Fibroblast of the aortic adventitia (primary cell): ENCODE data around the gene BMX. TPM values are rescaled to one million over a fixed set of nuclear protein-coding genes. Genes with fewer than 3 reads are reported as not detected.

ENCODE experiments used
- DNase-seq: peaks from one replicate; pipeline ENCODE4 v3.0.0-alpha.2; 2010; ENCODE audit warnings: low read depth
- H3K4me3 ChIP-seq: 2 replicates; pipeline ENCODE4 v1.5.1; 2011; ENCODE audit warnings: low read depth, mild to moderate bottlenecking, control low read depth, low read length, moderate library complexity
- CTCF ChIP-seq: IDR thresholded peaks from 2 replicates; pipeline ENCODE4 v1.5.1; 2011; ENCODE audit warnings: mild to moderate bottlenecking, low read length, control low read depth, inconsistent platforms; ENCODE audit not compliant: insufficient read depth
- total RNA-seq: library from RNA; depleted of rRNA; stranded (reverse); fragments of >200 nt; gene quantifications from 2 replicates; pipeline ENCODE4 v1.2.3, GENCODE V29; 2012; ENCODE audit warnings: low replicate concordance

The BMX gene
- total RNA-seq, 1 donor, result 0.18 TPM

GRCh38 chrX:15563056-15563455 is 62.4 kb downstream of the BMX start:
- TF ChIP-seq CTCF, result no peak
- DNase-seq, result no peak
- H3K4me3 ChIP-seq, result no peak overlapping the region

GRCh38 chrX:15564981-15565579 is 64.5 kb downstream of the BMX start:
- TF ChIP-seq CTCF, result peak; percentile 75
- no peak overlapping the region for H3K4me3 ChIP-seq
- DNase-seq, result peak; percentile 84

DNA sequence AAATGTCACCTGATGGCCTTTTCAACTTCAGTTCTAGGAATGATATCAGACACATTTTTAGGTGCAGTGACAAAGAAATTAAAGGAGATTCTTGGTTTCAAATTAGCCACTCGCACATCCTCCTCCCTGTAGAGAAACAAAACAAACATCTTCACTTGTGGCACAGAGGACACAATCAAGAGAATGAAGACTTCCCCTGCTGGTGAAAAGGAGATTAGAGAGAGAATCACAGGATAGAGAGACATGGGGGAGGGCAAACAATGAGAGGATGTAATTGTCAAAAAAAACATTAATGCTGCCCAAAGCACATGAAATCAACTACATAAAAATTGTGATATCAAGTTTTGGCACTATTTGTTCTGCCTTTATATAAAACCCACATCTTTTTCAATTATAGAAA is 65.6 kb downstream of the BMX start:
- TF ChIP-seq CTCF, result peak; percentile 29
- no peak for DNase-seq
- no peak overlapping the region for H3K4me3 ChIP-seq

GRCh38 chrX:15567267-15567666 is 66.7 kb downstream of the BMX start:
- no peak overlapping the region for H3K4me3 ChIP-seq
- no peak for TF ChIP-seq CTCF

DNA sequence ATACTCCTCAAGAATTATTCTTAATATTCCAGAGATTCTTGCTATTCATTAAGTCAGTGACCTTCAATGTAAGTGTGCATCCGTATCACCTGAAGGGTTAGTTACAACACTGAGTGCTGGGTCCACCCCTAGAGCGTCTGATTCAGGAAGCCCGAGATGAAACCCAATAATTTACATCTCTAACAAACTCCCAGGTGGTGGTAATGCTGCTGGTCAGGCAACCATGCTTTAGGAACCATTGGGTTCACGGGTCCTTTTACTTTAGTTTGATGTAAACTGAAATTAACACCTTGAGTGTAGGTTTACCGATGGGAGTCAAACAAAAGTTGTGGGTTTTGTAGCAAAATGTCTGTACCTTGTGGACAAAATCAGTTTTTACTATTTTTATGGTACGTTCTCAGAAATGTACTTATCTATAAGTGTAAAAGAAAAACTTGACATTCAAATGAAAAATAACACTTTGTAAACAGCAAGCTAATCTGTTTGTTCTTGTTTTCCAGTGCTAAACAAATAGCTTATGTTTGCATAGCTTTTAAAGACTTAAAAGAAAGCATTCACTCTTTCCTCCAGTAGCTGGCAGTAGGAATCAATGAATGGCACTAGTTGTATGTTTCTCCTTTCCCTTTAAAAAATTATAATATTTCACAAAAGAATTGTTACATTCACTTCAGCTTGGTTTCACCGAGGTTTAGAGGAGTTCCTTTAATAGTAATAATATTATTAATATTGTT is 67.4 kb downstream of the BMX start:
- peak; percentile 60 for DNase-seq
- H3K4me3 ChIP-seq, result no peak overlapping the region
- peak; percentile 73 for TF ChIP-seq CTCF

More at GRCh38 chrX:15567267-15567666, 66.7 kb downstream of the BMX start:
- no peak for DNase-seq

DNA sequence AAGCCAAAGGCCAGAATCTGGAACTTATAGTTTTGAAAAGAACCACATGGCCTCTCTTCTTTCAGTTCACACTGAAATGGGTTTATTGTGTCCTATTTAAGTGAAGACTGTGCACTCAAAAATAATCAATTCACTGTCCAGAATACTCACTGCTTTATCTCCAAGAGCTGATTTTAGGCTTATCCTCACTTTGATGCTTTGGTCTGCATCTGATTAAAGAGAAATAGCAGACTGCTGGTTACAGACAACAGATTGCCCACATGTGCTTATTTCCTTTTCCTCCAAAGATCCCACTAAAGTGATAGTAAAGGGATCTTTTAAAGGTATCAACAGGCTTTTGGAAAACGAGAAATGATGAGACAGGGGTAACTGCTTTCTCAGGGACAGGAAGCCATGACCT is 69.5 kb downstream of the BMX start:
- no peak for DNase-seq
- no peak overlapping the region for H3K4me3 ChIP-seq
- TF ChIP-seq CTCF, result no peak
